Stimulated activated CD4-positive, alpha-beta T cell treated with anti-CD3 and anti-CD28 coated beads, Interleukin-1b, Interleukin-23, amount 100 ng/mL, for 4 hours (primary cell): Measurements from ENCODE around the gene NIFK.
A peak's percentile ranks its signal among the peaks of the same experiment; 100 is the strongest.
"Not testable (repeated sequence)": the region's sequence is repeated elsewhere in the genome, so short reads cannot be mapped to it uniquely, and the experiment has no call there.

ENCODE experiments used
- DNase-seq, 2 donors: peaks; one replicate each; pipeline ENCODE4 v3.0.0-alpha.2; 2020; ENCODE audit warnings: low read depth in 2 of 2

Gene NIFK

GRCh38 chr2:121734544-121734943 lies 2.1 kb downstream of the NIFK start:
- DNase-seq = not testable (repeated sequence)

- DNase-seq = no peak
Observed at GRCh38 chr2:121731366-121731765, 5.3 kb downstream of the NIFK start.

DNA sequence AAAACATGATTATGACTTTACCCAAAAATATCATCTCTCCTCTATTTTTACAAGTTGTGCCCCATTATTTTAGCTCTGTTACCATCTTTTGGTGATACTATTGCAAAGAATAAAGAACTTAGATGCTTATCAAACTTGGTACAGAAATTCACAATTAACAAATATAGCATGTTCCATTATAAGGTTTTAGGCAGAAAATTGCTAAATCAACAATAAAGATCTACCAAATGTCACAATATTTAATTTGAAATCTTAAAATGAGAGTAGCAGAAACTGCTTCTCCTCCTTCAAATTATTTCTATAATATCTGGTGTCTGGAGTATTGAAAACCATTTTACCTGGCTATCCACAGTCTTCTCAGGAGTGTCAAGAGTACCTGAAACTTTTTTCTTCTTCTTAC lies 8.7 kb downstream of the NIFK start:
- no peak for DNase-seq

DNA sequence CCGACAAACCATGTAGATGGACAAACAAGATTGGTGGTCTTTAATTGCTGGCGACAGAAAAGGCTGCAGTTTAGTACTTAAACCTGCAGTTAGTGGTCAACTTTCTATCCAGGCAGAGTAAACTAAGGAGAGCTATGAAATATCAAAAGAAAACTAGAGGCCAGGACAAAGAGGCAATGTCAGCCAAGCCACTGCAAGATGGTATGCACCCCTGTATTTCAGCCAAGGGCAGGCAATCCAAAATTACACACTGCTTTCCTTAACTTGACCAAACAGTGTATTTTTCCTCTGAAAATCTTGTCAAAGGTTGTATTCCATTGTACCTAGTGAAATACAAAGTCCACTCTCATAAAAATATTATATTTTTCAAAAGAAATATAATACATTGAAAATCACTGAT lies 9.3 kb downstream of the NIFK start:
- DNase-seq = no peak

DNA sequence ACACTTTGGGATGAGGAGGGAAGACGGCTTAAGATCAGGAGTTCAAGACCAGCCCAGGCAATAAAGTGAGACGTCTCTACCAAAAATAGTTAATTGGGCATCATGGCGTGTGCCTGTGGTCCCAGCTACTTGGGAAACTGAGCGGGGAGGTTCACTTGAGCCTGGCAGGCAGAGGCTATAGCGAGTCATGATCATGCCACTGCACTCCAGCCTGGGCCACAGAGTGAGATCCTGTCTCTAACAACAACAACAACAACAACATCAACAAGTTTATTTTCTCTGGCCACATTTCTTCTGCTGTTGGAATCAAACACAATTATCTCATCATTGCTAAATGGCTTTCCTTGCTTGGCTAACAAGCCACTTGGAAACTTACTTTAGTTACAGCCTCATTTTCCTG lies 13.4 kb downstream of the NIFK start:
- DNase-seq = no peak

DNA sequence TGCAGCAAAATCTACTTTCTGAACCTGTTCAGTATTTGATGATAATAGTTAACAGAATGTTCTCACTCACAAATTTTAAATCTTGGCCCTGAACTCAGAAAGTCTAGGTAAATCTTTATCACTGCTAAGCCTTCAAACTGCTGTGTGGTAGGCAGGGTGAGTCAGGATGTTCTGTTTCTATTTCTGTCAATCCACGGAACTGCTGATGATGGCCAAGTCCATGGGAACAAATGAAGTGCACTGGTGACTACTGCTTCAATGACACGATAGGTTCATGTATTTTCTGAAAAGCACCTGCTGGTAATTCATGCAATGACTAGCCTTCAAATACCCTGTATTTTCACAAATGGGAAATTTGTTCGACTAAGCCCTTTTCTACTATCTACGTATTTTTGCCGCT lies 14.2 kb downstream of the NIFK start:
- DNase-seq = no peak

DNA sequence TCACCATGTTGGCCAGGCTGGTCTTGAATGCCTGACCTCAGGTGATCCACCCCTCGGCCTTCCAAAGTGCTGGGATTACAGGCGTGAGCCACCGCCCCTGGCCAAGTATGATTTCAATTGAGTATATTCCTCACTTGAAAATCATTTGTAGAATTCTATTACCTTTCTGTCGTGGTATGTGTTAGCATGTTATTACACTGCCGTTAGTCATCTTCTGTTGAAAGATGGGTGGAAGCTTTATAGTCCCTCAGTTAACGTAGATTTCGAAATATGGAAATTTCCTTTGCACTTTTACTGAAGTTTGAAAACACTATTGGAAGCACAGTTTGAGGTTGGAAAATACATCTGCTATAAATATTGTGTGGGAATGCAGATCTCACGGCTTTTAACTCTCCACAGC lies 14.7 kb downstream of the NIFK start:
- DNase-seq = no peak

DNA sequence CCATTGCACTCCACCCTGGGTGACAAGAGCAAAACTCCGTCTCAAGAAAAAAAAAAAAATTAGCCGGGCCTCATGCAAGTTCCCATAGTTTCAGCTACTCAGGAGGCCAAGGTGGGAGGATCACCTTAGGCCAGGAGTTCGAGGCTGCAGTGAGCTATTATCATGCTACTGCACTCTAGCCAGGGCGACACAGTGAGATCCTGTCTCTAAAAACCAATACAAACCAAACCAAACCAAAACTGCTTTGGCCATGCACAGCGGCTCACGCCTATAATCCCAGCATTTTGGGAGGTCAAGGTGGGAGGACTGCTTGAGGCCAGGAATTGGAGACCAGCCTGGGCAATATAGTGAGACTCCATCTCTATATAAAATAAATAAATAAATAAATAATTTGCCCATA lies 19.1 kb downstream of the NIFK start:
- no peak for DNase-seq

GRCh38 chr2:121716126-121716525 lies 20.5 kb downstream of the NIFK start:
- DNase-seq = no peak

DNA sequence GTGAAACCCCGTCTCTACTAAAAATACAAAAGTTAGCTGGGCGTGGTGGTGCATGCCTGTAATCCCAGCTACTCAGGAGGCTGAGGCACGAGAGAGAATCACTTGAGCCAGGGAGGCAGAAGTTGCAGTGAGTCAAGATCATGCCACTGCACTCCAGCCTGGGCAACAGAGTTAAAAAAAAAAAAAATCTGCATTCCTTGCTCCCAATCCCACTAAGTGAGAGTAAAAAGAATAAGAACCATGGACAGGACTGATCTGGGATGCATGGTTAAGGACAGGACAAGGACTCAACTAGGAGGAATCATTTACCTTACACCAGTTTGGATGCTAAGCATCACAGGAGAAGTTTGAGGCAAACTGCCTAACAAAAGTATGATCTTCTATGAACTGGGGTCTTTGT lies 25.2 kb downstream of the NIFK start:
- not testable (repeated sequence) for DNase-seq

DNA sequence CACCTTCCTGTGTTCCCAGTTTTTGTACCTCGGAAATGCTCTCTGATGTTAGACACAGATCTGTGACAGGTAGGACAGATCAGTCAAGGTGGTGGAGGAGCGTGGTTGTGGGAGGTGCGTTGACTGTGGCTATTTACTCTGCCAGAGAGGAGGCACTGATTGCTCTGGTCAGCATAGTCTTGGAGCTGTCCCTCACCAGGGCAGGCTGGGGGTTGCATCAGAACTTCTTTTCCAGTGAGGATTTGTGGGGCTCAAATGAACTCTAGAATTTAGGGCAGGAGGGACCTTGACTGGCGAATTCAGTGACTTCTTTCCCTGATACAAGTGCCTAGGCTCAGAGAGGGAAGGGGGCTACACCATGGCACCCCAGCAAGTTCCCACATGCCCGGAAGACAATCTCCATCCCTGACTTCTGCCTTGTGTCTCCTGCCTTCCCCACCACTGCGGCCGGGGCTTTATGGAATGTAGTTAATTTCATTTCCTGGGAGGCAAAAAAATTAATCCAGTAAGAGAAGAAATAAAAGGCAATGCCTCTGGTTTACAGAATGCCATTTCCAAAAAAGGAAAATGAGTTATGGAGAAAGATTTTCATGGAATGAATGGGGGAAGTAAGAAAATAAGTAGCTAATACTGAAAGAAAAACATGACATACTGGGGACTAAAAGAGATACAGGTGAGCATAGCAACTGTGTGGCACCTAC lies 26.1 kb downstream of the NIFK start:
- DNase-seq = no peak

GRCh38 chr2:121709776-121710469 lies 26.8 kb downstream of the NIFK start:
- DNase-seq = no peak

- no peak for DNase-seq
Observed at GRCh38 chr2:121707920-121708361, 28.7 kb downstream of the NIFK start.

DNA sequence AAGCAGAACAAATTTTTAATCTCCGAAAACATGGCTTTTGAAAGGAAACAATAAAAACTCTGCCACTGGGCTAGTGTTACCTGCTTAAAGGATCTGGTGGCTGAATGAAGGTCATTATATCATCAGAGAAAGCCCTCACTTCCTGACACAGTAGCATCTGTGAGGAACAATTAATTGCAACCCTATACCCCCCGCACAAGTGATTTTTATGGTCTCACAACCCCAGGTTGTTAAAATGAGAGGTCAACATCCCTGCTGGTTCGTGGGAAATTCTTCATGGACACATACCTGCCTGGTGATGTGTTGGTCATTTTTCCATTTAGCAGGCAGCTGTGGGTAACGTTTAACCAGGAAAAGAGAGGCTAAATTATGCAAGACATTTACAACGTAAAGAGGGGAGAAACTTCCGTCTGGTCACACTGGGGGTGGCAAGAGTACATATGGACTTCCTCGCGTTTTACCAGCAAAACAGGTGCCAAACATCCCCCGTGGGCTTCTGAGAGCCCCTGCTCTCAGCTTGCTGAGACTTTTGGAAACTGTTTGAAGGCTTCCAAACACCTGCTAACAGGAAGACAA lies 29.2 kb downstream of the NIFK start:
- no peak for DNase-seq

DNA sequence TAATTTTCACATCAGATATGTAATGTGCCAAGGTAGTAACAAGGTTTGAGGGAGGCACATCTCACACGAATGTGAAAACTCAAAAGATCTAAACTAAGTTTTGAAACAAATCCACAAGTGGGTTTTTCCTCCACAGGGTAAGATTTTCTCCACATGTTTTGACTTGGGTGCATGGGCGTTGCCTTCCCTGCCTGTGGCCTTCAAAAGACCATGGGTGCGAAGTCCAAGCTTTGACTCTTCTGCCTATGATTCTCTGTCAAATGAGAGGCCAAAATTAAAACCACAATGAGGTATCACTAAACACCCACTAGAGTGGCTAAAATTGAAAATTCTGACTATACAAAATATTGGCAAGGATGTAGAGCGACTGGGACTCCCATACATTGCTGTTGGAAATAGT lies 30.7 kb downstream of the NIFK start:
- no peak for DNase-seq

DNA sequence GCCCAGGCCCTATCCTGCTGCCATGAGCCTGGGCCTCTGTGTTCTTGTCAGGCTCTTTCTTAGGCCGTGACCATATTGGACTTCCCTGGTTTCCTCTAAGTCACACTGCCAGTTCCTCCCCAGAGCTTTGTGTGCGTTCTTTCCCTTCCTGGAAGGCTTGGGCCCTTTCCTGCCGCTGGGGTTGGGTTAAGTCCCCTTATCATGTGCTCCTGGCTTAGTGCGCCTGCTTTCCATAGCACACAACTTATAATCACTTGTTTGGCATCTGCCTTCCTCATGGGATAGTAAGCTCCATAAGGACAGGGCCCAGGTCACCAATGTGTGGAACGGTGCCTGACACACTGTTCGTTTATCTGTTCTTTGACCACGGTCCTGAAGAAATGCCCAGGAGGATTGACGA lies 31.3 kb downstream of the NIFK start:
- no peak for DNase-seq

DNA sequence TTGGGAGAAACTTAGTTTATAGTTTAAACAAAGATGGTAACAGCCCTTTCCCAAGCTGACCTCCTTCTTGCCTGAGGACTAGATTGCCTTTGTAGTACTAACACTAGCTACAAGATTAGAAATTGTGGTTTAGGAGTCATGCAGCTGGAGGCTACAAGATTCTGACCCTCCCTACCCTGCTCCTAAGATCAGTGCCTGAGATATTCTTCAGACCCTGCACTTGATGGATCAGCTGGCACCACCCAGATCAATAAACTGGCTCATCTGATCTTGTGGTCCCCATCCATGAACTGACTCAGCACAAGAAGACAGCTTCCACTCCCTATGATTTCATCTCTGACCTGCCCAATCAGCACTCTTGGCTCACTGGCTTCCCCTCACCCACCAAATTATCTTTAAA lies 34.9 kb downstream of the NIFK start:
- DNase-seq = not testable (repeated sequence)

DNA sequence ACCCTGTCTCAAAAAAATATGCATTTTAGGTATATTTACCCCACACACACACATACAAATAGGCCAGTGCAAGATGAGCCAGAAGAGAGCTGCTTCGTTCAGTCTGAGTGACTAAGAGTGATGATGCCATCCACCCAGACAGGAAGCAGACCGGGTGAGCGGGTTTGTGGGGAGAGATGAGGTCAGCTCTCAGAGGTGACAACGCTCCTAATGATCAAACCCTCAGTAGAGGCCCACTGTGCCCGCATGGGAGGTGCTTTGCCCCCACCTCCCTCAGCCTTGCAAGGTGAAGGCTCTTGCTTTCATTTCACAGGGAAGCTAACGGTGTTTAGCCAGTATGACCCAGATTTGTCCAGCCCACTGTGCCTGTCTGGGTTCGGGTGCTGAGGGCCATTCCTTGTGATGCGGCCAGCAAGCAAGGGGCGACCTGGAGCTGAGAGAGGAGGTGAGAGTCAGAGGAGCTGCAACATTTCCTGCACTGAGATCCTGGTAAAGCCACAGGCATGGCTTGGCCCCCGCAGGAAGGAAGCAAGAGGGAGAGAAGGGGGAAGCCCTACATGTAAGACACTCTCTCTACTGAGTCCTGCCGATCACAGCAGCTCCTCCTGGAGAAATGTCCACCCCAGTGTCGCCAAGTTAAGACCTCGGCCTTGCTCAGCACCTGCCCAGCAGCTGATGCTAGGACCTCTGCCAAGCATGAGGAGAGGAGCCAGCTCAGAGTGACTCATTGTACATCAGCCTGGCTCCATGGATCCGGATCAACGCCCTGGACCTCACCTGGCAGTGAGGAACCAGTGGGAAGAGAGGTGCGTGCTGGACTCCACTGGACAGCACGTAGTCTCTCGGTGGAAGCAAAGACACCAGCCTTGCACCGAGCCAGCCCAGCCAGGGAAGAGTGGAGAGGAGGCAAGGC lies 37.0 kb downstream of the NIFK start:
- DNase-seq = peak; percentile 57 to 73

DNA sequence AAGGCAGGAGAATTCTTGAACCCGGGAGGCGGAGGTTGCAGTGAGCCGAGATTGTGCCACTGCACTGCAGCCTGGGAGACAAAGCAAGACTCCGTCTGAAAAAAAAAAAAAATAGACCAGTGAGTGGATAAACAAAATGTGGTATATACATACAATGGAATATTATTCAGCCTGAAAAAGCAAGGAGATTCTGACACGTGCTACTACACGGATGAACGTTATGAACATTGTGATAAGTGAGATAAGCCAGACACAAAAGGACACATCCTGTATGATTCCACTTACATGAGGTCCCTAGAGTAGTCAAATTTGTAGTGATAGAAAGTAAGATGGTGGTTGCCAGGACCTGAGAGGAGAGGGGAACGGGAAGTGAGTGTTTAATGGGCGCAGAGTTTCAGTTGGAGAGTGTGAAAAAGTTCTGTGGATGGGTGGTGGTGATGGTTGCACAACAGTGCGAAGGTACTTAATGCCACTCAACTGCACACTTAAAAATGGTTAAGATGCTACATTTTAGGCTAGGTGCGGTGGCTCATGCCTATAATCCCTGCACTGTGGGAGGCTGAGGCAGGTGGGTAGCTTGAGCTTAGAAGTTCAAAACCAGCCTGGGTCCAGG lies 38.3 kb downstream of the NIFK start:
- no peak for DNase-seq

- DNase-seq = no peak
Observed at GRCh38 chr2:121697108-121697631, 39.5 kb downstream of the NIFK start.

- DNase-seq = no peak
Observed at GRCh38 chr2:121696410-121696930, 40.2 kb downstream of the NIFK start.
